LoVo (cell line): Measurements from ENCODE around the gene TIFAB.

Experiments
- DNase-seq: peaks from one replicate; pipeline ENCODE4 v3.0.0-alpha.2; 2016; ENCODE audit warnings: low spot score

The TIFAB gene

GRCh38 chr5:135425641-135426040, 26.5 kb downstream of the TIFAB start:
- no peak for DNase-seq

GRCh38 chr5:135423846-135424168, 28.3 kb downstream of the TIFAB start:
- no peak for DNase-seq

GRCh38 chr5:135423146-135423845, 28.9 kb downstream of the TIFAB start:
- DNase-seq = peak; percentile 79

GRCh38 chr5:135422419-135422818, 29.7 kb downstream of the TIFAB start:
- no peak for DNase-seq

- no peak for DNase-seq
Measured at GRCh38 chr5:135417083-135417482, 35.1 kb downstream of the TIFAB start.

GRCh38 chr5:135405082-135405481, 47.1 kb downstream of the TIFAB start:
- no peak for DNase-seq

GRCh38 chr5:135402031-135402430, 50.1 kb downstream of the TIFAB start:
- DNase-seq = no peak

GRCh38 chr5:135400866-135401265, 51.3 kb downstream of the TIFAB start:
- DNase-seq = no peak

GRCh38 chr5:135399794-135400542, 52.2 kb downstream of the TIFAB start:
- DNase-seq = no peak

GRCh38 chr5:135398855-135399793, 53.0 kb downstream of the TIFAB start, which contains the start of gene MACROH2A1:
TSS of gene MACROH2A1 (minus strand) at chr5:135399231. CDS start at chr5:135389093, 10,138 bp downstream.
- peak; percentile 87 for DNase-seq

GRCh38 chr5:135398160-135398854, 53.8 kb downstream of the TIFAB start:
- peak; percentile 56 for DNase-seq
